OCI-LY1 (cell line): ENCODE data around the gene PRKG1.

Source experiments
- H2AFZ ChIP-seq: fragments of 200-600 bp; sonication (generic), shearing (Covaris generic); 2 replicates; pipeline ENCODE4 v1.6.0; 2014; ENCODE audit warnings: antibody characterized with exemption, mild to moderate bottlenecking, low read length
- H3F3A ChIP-seq: fragments of 200-600 bp; sonication (generic), shearing (Covaris generic); 2 replicates; pipeline ENCODE4 v1.6.0; 2014; ENCODE audit warnings: mild to moderate bottlenecking, antibody characterized with exemption, low read length, moderate library complexity; ENCODE audit not compliant: insufficient read depth
- H3K27ac ChIP-seq: fragments of 200-600 bp; sonication (generic); 2 replicates; pipeline ENCODE4 v1.5.1; 2014; ENCODE audit warnings: low read length, mixed run types, mild to moderate bottlenecking, low read depth; ENCODE audit not compliant: poor library complexity, severe bottlenecking
- H3K27me3 ChIP-seq: fragments of 200-600 bp; sonication (generic); 2 replicates; pipeline ENCODE4 v1.6.0; 2014; ENCODE audit warnings: antibody characterized with exemption, mild to moderate bottlenecking, low read length, moderate library complexity; ENCODE audit not compliant: insufficient read depth
- H3K36me3 ChIP-seq: fragments of 200-600 bp; sonication (generic); 2 replicates; pipeline ENCODE4 v1.6.1; 2014; ENCODE audit warnings: mild to moderate bottlenecking, antibody characterized with exemption, low read length, moderate library complexity, mixed read lengths; ENCODE audit not compliant: insufficient read depth
- H3K4me1 ChIP-seq: fragments of 200-600 bp; sonication (generic); 2 replicates; pipeline ENCODE4 v1.5.1; 2014; ENCODE audit warnings: mild to moderate bottlenecking, low read length, moderate library complexity; ENCODE audit not compliant: insufficient read depth, severe bottlenecking
- H3K4me2 ChIP-seq: fragments of 200-600 bp; sonication (generic), shearing (Covaris generic); 2 replicates; pipeline ENCODE4 v1.6.1; 2014; ENCODE audit warnings: low read length
- H3K4me3 ChIP-seq: fragments of 200-600 bp; sonication (generic); 2 replicates; pipeline ENCODE4 v1.5.1; 2014; ENCODE audit warnings: low read length, low read depth, mild to moderate bottlenecking, mixed read lengths; ENCODE audit not compliant: poor library complexity, severe bottlenecking
- H3K79me2 ChIP-seq: fragments of 200-600 bp; shearing (Covaris generic); 2 replicates; pipeline ENCODE4 v1.6.1; 2016; ENCODE audit warnings: mixed run types, low read length, mixed read lengths; ENCODE audit not compliant: insufficient read depth
- H3K9ac ChIP-seq: fragments of 200-600 bp; sonication (generic), shearing (Covaris generic); 2 replicates; pipeline ENCODE4 v1.6.1; 2014; ENCODE audit warnings: mild to moderate bottlenecking, low read length, mixed read lengths
- H3K9me2 ChIP-seq: fragments of 200-600 bp; sonication (generic), shearing (Covaris generic); 2 replicates; pipeline ENCODE4 v1.6.1; 2014; ENCODE audit warnings: low read depth, mild to moderate bottlenecking, low read length, mixed read lengths
- H3K9me3 ChIP-seq: fragments of 200-600 bp; shearing (Covaris generic); 2 replicates; pipeline ENCODE4 v1.6.1; 2014; ENCODE audit warnings: low read length, mixed read lengths
- H4K20me1 ChIP-seq: fragments of 200-600 bp; sonication (generic), shearing (Covaris generic); 2 replicates; pipeline ENCODE4 v1.6.0; 2016; ENCODE audit warnings: mild to moderate bottlenecking, low read length; ENCODE audit not compliant: insufficient read depth
- EZH2 ChIP-seq: fragments of 200-600 bp; sonication (generic), shearing (Covaris generic); IDR thresholded peaks from 2 replicates; pipeline ENCODE4 v1.8.0; 2017; ENCODE audit warnings: borderline replicate concordance, mixed run types, mild to moderate bottlenecking, antibody characterized with exemption, low read length, moderate library complexity, mixed read lengths
- TF ChIP-seq, protein P1 (sequence below): fragments of 200-600 bp; sonication (generic), shearing (Covaris generic); IDR thresholded peaks from 2 replicates; pipeline ENCODE4 v1.5.1; 2017; ENCODE audit warnings: mild to moderate bottlenecking, antibody characterized with exemption, low read length, moderate library complexity, mixed read lengths

Gene PRKG1

DNA sequence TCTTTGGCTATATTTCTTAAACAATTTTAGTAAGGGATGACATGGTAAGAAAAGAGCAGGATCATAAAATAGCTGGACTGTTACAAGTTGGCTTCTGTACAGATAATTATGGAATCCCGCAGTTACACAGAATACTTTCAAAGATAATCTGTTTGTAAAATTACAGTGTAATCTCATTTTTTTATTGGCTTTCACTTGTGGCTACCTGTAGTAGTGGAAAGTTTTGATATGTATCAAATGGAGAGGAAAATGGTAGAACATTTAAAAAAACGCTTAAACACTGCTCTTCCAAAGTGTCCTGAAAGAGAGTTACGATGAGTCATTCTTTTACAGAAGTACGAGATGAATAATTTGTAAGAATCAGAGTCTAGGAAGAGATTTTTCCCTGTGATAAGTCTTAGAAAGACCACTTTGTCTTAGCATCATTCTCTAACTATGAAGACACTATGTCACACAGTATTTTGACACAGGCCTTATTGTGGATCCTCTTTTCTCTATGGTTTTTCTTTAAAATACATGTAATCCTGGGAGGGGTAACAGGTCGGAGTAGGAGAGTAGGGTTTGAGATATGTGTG lies 1024.8 kb downstream of the PRKG1 start:
- H3K9ac ChIP-seq = no peak overlapping the region
- no peak overlapping the region for H3K4me2 ChIP-seq
- H3K79me2 ChIP-seq = no peaks in the 10 kb centered on the region
- no peaks in the 10 kb centered on the region for H3K9me3 ChIP-seq
- TF ChIP-seq EZH2 = no peak
- TF ChIP-seq, protein P1, sequence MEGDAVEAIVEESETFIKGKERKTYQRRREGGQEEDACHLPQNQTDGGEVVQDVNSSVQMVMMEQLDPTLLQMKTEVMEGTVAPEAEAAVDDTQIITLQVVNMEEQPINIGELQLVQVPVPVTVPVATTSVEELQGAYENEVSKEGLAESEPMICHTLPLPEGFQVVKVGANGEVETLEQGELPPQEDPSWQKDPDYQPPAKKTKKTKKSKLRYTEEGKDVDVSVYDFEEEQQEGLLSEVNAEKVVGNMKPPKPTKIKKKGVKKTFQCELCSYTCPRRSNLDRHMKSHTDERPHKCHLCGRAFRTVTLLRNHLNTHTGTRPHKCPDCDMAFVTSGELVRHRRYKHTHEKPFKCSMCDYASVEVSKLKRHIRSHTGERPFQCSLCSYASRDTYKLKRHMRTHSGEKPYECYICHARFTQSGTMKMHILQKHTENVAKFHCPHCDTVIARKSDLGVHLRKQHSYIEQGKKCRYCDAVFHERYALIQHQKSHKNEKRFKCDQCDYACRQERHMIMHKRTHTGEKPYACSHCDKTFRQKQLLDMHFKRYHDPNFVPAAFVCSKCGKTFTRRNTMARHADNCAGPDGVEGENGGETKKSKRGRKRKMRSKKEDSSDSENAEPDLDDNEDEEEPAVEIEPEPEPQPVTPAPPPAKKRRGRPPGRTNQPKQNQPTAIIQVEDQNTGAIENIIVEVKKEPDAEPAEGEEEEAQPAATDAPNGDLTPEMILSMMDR = no peak
- H3F3A ChIP-seq = no peaks in the 10 kb centered on the region
- H3K36me3 ChIP-seq = no peaks in the 10 kb centered on the region
- H3K4me1 ChIP-seq = no peaks in the 10 kb centered on the region
- no peak overlapping the region for H2AFZ ChIP-seq
- H3K9me2 ChIP-seq = no peaks in the 10 kb centered on the region
- no peak overlapping the region for H3K4me3 ChIP-seq
- H4K20me1 ChIP-seq = no peaks in the 10 kb centered on the region
- H3K27me3 ChIP-seq = no peaks in the 10 kb centered on the region
- no peak overlapping the region for H3K27ac ChIP-seq

DNA sequence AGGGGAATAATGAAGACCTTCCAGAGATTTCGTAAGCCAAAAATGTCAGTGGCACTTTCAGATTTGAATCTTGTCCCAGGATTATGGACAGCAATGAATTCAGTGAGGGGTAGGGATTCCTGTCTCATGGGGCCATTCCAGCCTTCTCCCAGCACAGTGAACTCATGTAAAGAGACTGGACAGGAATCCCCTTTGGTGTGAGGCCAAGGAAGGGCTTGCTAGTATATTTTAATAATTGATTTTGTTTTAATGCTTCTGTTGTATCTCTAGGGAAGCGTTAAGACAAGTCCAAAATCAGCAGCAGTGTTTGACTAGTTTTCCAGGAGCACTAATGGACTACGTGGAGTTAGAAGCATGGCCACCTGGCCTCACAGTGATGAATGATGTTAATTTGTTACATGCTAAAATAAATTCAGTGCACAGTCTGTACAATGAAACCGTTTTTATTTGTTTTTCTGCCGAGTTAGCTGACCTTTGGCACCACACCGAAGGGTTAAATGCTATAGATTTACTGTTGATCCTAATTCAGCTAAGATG lies 1025.8 kb downstream of the PRKG1 start:
- Histone ChIP-seq H3K36me3 (no peaks in the 10 kb centered on the region), H3K4me2 (no peak overlapping the region), H3K9me2 (no peaks in the 10 kb centered on the region), H3K27me3 (no peaks in the 10 kb centered on the region), H3K4me3 (no peak overlapping the region), H3K79me2 (no peaks in the 10 kb centered on the region), H3K4me1 (no peaks in the 10 kb centered on the region), H3F3A (no peaks in the 10 kb centered on the region), H4K20me1 (no peaks in the 10 kb centered on the region), H3K9me3 (no peaks in the 10 kb centered on the region), H3K9ac (no peak overlapping the region), H2AFZ (no peak overlapping the region), H3K27ac (no peak overlapping the region)
- TF ChIP-seq, protein P1 = no peak
- TF ChIP-seq EZH2 = no peak

DNA sequence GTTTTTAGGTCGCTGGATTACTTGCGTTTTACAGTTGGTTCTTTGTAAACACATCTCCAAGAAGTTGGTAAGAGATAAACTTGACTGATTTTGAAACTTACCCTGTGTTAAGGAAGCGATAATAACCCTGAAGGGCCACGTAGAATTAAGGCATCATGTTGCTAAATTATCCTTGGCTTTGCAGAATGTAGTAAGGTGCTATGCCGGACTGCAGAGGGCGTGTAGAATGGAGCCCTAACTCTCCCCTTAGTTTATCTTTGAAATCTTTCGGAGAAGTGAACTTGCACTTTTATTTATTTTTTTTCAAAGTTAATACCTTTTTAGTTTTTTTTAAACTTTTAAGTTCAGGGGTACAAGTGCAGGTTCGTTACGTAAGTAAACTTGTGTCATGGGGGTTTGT lies 1031.0 kb downstream of the PRKG1 start:
- Histone ChIP-seq H3K9me2 (no peaks in the 10 kb centered on the region), H3K9ac (no peak overlapping the region), H3K79me2 (no peaks in the 10 kb centered on the region), H2AFZ (no peak overlapping the region), H3K27ac (no peak overlapping the region), H3K9me3 (no peaks in the 10 kb centered on the region), H3F3A (no peaks in the 10 kb centered on the region), H3K4me3 (no peak overlapping the region), H3K36me3 (no peaks in the 10 kb centered on the region), H4K20me1 (no peaks in the 10 kb centered on the region), H3K27me3 (no peaks in the 10 kb centered on the region), H3K4me1 (no peaks in the 10 kb centered on the region), H3K4me2 (no peak overlapping the region)
- no peak for TF ChIP-seq EZH2

DNA sequence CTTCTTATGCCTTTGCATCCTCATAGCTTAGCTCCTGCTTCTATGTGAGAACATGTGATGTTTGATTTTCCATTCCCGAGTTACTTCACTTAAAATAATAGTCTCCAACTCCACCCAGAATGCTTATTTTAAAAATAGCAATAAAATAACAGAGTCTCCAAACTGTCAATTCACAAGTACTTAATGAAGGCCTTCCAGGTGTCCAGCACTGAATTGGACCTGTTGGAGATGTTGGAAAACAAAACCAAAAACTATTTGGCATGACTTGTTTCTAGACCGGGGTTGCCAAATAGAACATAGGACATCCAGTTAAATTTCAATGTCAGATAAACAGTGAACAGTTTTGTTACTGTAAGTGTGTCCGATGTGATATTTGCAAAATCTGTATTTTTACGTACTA lies 1031.7 kb downstream of the PRKG1 start:
- no peaks in the 10 kb centered on the region for H3K27me3 ChIP-seq
- no peaks in the 10 kb centered on the region for H3K4me1 ChIP-seq
- no peak overlapping the region for H3K4me3 ChIP-seq
- no peak overlapping the region for H2AFZ ChIP-seq
- no peaks in the 10 kb centered on the region for H3K9me3 ChIP-seq
- H3K9me2 ChIP-seq = no peaks in the 10 kb centered on the region
- no peak overlapping the region for H3K27ac ChIP-seq
- H3K79me2 ChIP-seq = no peaks in the 10 kb centered on the region
- TF ChIP-seq EZH2 = no peak
- TF ChIP-seq, protein P1 = no peak
- no peaks in the 10 kb centered on the region for H4K20me1 ChIP-seq
- H3K9ac ChIP-seq = no peak overlapping the region
- no peaks in the 10 kb centered on the region for H3F3A ChIP-seq
- no peaks in the 10 kb centered on the region for H3K36me3 ChIP-seq
- H3K4me2 ChIP-seq = no peak overlapping the region
